ENCODE data around the gene CAST.

Gene CAST

DNA sequence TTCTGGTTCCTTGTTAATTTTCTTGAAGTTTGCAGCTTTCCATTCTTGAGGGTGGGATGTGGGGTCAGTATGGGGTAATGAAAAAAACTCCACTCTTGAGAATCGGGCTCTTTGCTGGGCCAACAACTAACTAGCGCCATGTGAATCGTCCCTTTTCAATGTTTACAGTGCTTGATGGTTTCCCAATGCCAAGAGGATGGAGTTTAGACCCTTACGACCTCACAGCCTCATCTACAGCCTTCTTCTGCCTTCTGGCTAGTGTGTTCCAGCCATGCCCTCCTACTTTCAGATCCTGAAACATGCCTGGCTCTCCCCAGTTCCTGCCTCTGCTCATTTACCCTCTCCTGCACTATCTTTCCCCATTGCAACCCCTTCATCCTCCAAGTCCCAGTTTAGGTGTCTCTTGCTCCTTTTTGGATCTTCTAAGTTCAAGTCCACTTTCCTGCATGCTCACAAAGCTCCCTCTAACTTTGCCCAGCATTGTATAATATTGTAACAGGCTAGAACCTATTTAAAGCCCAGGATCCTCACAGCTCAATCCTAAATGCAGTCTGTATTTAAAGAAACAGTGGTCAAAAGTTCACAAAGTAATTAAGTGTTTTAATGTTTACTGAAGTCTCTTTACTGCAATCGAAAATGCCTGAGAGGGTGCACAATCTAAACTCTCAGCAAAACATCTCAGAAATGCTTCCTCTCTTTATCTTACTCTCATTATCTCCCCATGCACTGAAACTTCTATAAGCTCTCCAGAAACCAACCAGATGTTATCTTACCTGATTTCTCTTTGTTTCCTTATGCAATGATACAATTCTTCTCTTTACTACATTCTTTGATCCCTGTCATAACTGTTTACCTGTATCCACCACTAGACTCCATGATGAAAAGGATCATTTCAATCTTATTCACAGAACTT is 20.6 kb upstream of the CAST start:
- DNase-seq (ENCODE audit: low spot score), result no peak
- no peak for FAIRE-seq

DNA sequence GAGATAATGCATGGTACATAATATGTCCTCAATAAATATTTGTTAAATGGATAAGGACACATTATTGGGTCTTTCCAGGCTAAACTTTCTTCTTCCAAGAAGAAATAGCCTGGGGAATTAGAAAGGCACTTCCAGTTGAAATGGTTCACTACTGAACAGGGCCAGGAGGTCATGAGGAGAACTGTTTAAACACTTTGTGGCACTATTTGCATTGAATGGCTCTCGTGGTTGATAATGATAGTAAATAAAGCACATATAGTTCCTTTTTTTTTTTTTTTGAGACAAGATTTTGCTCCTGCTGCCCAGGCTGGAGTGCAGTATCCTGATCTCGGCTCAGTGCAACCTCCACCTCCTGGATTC is 19.9 kb upstream of the CAST start:
- FAIRE-seq (no peak), DNase-seq (ENCODE audit: low spot score) (no peak)

DNA sequence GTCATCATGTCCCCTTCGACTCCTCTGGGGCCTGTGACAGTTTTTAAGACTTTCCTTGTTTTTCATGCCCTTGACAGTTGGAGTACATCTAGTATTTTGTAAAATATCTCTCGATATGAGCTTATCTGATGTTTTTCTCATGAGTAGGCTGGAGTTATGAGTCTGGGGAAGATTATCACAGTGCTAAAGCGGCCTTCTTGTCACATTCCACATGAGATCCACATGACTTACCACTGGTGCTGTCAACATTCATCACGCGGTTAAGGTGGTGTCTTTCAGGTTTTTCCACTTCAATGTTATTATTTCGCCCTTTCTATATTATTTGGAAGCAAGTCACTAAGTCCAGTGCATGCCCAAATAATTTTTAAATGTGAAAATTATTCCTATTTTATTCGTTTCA is 17.1 kb upstream of the CAST start:
- FAIRE-seq, result no peak

DNA sequence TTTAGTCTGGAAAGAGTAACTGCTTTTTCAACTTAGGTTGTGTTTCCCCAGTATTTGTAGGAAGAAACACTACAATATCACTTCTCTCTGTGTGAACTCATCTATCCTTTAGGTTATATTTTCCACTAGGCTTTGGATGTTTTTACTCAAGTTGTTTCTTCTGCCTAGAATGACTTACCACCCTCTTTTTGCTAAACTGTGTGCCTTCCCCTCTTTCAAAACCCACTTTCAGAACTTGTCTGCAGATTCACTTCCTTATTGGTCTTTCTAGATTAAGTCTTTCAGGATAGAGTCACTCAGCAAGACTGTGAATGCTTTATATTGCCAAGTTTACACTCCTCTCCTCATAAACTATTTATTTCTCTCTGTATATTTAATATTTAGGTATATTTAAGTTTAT is 14.2 kb upstream of the CAST start:
- FAIRE-seq, result no peak
- no peak for DNase-seq (ENCODE audit: low spot score)

More for the DNA sequence above, 17.1 kb upstream of the CAST start:
- DNase-seq (ENCODE audit: low spot score), result no peak

DNA sequence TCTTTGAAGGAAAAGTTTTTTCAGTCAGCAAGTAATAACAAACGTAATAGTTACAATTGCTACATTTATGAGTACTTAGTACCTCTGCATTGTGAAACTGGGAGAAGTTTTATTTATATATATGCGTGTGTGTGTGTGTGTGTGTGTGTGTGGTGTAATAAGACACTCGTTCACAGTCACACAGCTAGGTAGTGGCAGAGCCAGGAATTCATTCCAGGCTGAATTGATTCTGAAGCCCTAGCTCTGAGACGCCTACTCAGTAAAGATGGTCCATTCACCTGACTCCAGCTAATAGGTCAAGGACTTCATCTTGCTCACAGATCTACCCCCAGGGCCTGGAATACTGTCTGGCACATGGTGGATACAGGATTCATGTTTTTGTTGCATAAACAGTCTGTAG is 13.6 kb upstream of the CAST start:
- DNase-seq (ENCODE audit: low spot score) (no peak), FAIRE-seq (no peak)

DNA sequence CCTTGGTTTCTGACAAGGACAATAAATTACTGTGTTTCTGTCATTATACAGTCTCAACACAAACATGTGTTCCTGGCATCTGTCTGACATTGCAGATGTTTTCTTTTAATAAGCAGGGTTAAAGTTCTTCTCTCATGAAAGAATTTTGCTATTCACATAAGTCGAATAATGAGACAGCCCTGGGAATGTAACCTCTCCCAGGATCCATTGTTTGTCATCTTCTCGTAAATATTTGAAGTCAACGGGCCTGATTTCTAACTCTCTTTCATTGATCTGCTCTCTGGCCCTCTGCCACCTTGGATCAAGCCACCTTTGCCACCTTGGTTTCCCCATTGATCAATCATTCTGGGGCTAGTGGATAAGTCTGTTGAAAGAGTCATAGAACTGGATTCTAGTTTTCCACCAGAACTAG is 12.9 kb upstream of the CAST start:
- FAIRE-seq (no peak), DNase-seq (ENCODE audit: low spot score) (no peak)

DNA sequence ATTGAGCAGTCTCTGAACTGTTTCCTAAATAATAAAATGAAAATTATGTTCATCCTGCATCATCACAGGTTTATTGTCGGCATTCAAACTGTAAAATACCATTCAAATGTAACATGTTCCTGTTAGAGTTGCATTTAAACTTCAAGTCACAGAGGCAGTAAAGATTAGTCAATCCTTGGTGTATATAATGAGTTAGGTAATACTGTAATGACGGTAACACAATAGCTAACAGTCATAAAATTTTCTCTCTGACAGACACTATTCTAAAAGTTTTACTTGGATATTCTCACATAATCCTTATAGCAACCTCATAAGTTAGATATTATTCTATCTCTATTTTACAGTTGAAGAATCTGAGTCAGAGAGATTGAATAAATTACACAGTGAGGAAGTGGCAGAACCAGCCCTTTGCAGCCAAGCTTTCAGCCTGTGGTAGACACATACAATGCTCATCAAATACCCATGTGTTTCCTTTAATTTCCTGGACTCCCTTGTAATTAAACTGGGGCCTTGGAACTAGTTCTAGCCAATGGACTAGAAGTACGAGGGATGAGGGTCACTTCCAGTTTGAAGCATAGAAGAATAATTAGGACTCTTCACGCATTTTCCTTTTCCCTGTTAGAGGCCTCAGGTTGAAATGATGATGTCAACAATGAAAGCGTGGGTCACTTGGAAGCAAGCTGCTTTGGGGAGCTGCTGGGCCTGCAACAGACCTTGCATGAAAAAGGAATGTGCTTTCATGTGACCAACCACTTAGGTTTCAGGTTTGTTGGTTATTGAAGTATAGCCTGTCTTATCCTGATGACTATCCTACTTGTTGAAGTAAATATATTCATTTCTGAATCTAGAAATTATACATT is 12.3 kb upstream of the CAST start:
- DNase-seq (ENCODE audit: low spot score) (no peak), FAIRE-seq (no peak)

DNA sequence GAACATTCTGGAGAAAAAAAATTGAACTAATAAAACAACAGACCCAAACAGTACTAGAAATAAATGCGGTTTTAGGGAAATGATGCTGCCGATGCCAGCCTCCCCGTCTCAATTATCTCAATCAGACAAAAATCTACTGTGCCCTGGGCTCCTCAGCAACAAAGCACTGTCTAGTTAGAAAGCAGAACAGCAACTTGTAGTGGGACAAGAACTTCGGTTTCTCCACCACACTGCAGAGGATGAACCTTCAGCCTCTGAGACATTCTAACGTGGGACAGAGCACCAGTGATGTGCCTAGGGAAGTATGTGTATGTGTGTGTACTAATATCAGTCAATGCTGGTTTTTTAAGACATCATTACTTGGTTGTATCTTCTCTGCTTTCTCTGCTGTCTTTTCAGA is 11.1 kb upstream of the CAST start:
- no peak for FAIRE-seq

DNA sequence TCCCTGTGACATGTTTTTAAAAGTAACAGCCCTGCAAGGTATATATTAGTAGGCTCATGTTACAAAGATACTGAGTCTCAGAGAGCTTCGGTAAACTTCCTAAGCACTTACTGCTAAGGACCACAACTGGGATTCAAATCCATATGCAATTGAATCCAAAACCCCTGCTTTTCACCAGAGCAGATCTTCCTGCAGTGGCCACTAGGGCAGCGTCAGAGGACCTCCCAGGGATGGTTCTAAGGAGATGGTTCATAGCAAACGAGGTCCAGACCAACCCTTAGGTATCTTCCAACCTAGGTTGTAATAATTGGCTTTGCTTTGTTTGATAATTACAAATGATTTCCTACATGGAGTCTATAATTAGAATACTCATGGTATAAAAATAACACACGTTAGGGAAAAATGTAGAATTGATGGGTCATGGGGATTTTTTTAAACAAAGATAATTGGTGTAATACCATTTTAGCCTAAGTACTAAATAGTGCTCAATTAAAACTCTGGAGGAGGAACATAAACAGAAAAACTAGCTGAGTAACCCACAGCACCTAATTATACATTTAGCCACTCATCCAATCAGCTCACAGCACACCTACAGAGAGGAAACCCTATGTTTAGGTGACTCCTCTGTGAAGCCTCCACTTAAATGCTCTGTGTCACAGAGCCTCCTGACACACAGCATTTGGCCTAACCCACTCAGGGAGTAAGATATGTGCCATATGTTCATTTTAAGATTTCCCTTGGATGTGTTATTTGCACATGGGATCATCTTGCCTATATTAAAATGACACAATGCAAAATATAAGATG is 10.0 kb upstream of the CAST start:
- no peak for DNase-seq (ENCODE audit: low spot score)
- no peak for FAIRE-seq

More for the DNA sequence above, 11.1 kb upstream of the CAST start:
- DNase-seq (ENCODE audit: low spot score), result no peak

DNA sequence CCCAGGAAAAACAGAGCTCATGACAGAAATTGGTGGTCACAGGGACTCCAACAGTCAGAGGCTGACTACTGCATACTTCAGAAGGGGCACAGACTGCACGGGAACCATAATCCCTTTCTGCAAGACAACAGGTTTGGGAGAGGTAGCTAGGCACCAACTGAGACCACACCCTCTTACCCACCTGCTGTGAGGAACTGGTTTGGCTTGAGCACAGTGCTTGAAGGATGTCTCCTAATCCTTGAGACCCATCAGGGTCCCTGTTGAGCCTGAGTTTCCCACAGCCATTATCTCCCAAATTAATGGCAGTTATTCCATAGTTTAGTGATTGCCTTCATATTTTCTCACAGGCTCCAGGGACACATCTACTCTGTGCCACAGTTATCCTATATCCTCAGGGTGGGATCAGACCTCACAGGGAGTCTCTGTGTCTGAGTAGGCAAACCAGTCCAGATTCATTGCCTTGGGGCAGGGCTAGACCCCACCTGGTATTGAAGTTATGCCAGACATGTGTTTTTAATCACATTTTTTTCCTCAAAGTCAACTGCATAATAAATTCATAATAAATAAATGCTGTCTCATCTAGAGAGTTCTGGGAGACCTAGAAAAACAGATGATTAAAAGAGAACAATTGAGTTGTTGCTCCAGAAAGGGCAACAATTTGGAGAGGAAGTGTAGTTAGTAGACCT is 9.3 kb upstream of the CAST start:
- no peak for FAIRE-seq
- no peak for DNase-seq (ENCODE audit: low spot score)

DNA sequence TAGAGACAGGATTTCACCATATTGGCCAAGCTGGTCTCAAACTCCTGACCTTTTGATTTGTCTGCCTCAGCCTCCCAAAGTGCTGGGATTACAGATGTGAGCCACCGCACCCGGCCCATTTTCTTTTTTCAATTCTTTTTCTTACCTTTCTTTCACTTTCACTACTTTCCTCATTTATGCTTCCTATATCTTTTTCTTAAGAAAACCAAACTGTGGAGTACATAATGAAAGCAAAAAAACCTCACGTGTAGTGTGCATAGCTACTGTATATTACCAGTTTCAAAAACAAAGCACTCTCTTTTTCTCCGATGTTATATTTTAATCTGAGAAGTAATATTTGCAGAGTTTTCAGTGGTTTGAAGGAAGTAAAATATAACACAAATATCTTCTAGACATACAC is 8.0 kb upstream of the CAST start:
- DNase-seq (ENCODE audit: low spot score) (no peak), FAIRE-seq (no peak)

DNA sequence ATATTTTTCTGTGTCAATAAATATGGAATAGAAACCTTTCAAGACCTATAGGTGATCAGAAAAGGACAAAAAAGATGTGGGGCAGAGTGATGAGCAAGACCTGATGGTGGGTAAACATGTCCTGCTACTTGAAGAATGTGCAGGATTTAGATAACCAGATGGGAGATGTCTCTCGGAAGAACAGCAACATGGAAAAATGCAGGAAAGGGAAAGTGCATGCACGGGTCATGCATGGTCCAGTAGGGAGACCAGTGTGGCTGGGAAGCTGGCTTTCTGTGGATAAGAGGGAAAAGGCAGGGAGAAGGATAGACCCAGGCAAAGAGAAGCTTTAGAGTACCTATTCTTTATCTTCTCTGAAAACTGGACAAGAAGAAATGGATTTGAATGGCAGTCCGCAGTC is 7.1 kb upstream of the CAST start:
- DNase-seq (ENCODE audit: low spot score) (no peak), FAIRE-seq (no peak)

DNA sequence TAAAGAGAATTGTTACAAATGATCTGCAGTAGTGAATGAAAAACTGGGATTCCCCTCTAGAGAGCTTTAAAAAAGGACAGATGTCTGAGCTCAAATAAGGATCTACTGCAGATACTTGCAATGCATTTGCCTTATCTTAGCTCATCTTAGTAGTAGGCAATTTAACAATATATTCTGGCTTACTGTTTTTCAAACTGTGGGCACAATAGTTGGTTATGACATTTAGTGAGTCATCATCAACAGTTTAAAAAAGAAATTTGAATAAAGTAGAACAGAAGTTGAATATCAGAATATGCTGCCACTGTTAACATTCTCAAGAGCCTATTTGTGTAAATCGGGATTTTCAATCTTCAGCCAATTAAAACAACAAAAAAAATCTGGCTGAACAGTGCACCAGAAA is 6.7 kb upstream of the CAST start:
- DNase-seq (ENCODE audit: low spot score) (no peak), FAIRE-seq (no peak)

DNA sequence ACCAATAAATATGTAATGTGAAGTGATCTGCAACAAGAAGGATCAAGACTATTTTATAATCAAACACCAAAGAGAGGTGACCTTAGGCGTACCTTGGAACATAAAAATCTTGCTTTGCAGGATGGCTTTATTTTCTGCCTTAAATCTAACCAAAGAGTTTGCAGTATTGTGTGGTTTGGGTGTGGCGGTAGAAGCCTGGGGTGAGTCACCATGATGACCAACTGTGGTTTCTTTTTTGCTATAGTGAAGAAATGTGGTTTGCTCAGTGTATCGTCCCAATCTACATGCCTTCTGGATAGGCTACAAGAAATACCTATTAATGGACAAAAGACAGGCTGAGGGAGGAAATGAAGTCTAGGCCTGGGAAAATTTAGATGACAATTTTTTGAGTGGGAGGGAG is 5.1 kb upstream of the CAST start:
- DNase-seq (ENCODE audit: low spot score) (peak; percentile 77), FAIRE-seq (peak; percentile 94)

DNA sequence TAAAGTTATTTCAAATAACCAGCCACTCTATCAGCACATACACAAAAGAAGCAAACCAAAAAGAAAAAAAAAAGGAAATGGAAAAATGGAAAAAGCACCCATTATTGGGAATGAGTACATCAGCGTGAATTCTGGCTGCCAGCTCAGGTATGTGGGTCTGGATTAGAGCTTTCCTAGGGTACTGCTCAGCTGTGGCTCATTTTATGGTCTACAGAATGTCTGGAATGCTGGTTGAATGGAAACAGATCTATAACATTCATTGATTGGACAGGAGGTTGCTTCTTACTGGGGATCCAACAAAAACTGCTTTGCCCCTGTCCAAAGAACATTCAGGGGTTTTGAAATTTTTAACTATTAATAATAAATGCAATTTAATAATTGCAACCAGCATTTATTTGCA is 3.9 kb upstream of the CAST start:
- FAIRE-seq, result no peak
- peak; percentile 15 for DNase-seq (ENCODE audit: low spot score)

DNA sequence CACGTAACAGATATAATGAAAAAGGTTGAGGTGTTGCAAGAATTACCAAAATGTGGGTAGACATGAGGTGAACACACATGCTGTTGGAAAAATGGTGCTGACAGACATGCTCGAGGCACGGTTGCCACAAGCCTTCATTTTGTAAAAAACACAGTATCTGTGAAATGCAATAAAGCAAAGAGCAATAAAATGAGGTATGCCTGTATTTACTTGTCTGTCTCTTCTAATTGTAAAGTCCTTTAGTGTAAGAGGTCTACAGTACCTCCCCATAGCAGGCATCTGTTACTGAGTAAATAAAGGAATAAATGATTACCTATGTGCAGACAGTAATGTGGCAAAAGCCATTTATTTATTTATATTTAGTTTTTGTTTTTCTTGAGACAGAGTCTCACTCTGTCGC is 3.0 kb upstream of the CAST start:
- DNase-seq (ENCODE audit: low spot score), result no peak
- FAIRE-seq, result no peak

DNA sequence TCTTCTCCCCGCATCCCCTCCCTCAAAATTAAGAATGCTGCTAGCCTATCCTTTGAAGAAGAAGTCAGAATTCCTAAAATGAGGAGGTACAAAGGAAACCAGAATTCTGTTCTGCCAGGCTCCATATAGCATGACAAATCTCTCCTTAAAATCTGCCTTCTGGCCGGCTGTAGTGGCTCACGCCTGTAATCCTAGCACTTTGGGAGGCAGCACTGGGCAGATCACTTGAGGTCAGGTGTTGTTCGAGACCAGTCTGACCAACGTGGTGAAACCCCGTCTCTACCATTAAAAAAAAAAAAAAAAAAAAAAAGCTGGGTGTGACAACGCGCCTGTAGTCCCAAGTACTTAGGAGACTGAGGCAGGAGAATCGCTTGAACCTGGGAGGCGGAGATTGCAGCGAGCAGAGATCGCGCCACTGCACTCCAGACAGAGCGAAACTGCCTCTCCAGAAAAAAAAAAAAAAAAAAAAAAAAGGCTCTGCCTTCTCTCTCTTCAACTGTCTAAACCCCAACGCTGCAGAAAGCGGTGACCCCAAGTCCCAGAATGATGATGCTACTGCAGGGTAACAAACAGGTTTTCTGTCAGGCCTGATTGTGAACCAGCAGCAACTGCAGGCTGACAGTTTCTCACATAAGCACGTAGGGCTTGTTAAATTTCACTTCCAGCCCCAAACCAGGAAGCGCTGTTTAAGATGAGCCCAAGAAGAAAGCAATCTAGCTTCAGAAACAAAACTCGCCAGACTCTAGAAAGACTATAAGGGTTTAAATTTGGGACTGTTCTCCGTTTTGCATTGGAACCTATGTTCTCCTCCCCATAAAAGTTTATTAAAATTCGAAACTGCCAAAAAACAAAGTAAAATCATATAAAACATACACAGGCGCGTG is 963 bp upstream of the CAST start:
- peak; percentile 5 for DNase-seq (ENCODE audit: low spot score)
- FAIRE-seq, result no peak

DNA sequence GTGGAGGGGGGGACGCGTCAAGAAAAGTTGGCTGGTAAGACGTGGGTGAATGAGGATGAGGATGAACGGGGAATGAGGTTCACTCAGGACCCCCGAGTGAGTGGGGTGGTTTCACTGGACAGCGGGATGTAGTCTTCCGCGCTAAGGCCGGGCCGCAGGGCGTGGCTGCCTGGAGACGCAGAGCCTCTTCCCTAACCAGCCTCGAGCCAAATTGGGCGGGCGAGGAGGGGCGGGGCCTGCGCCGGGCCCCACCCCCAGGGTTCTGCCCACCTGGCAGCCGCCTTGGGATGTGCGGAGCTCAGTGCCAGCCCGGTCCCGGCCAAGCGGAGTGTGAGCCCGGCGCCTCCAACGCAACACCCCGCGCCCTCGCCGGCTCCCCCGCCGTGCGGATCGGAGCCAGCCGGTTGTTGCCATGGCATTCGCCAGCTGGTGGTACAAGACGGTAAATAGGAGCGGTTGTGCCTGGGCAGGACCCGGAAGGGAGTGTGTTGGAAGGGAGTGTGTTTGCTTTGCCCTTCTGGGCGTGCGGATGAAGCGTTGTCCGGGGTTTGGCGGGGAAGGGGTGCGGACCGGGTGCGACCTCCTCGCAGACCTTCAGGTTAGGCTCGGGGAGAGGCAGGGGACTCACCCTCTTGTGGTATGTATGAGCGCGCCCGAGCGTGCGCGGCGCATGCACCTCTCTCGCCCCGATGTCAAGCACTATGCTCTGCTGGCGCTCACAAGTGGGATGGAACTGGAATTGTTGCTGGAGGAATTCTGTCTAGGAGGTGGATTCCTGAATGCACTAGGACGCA is 746 bp downstream of the CAST start:
- peak; percentile 49 for DNase-seq (ENCODE audit: low spot score)
- no peak for FAIRE-seq

DNA sequence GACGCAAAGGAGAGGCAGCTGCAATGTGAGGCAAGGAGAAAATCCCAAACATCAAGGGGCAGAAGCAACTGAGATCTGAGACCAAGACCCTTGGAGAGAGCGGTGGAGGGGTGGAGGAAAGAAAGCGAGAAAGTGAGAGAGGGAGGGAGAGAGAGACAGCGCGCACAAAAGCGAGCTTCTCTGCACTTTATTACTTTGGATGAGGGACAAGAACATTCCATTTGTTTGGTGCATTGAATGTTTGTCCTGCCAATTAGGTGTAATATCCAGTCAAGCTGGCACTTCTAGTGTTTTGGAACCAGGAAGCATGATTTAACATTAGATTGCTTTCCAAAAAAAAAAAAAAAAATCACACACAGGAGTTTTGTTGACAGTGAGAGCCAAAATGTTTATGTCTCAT is 1.4 kb downstream of the CAST start:
- FAIRE-seq, result no peak

More for the DNA sequence above, 1.4 kb downstream of the CAST start:
- no peak for DNase-seq (ENCODE audit: low spot score)

All from RCC 7860 (cell line).